Esophagus mucosa (tissue), 1 donor: ENCODE measurements around the gene MKLN1. TPM values are rescaled to one million over a fixed set of nuclear protein-coding genes. Genes with fewer than 3 reads are reported as not detected.

Source experiments
- ATAC-seq: fragments of 200-7000 bp; cut with Tn5 transposase; one replicate; pipeline ENCODE4 v1.9.1; 2020
- total RNA-seq: library from RNA; stranded (reverse); gene quantifications from one replicate; pipeline ENCODE4 v1.2.4, GENCODE V29; 2023
- donor health status: DM: yes; HTN: yes; CAD: no.

Gene MKLN1
- total RNA-seq, 1 donor from 2014 or later, result 26.7 TPM

GRCh38 chr7:131467788-131468187, 140.1 kb downstream of the MKLN1 start:
- no peak for ATAC-seq

- ATAC-seq, result no peak
These were observed 143.8 kb downstream of the MKLN1 start for GRCh38 chr7:131471250-131472004.

GRCh38 chr7:131476740-131477139, 149.1 kb downstream of the MKLN1 start:
- no peak for ATAC-seq

- ATAC-seq, result no peak
These were observed 153.0 kb downstream of the MKLN1 start for GRCh38 chr7:131480384-131481315.

- ATAC-seq, result no peak
These were observed 155.1 kb downstream of the MKLN1 start for GRCh38 chr7:131482800-131483199.

GRCh38 chr7:131483586-131483985, 155.9 kb downstream of the MKLN1 start:
- ATAC-seq, result no peak

- ATAC-seq, result no peak
These were observed 158.7 kb downstream of the MKLN1 start for GRCh38 chr7:131486346-131486745.

- ATAC-seq, result no peak
These were observed 159.5 kb downstream of the MKLN1 start for GRCh38 chr7:131487217-131487616.

- ATAC-seq, result no peak
These were observed 160.7 kb downstream of the MKLN1 start for GRCh38 chr7:131488361-131488760.

- ATAC-seq, result no peak
These were observed 161.5 kb downstream of the MKLN1 start for GRCh38 chr7:131489196-131489595.

- ATAC-seq, result no peak
These were observed 162.2 kb downstream of the MKLN1 start for GRCh38 chr7:131489881-131490280.

GRCh38 chr7:131493081-131493480, 165.4 kb downstream of the MKLN1 start:
- no peak for ATAC-seq

GRCh38 chr7:131493581-131493980, 165.9 kb downstream of the MKLN1 start:
- ATAC-seq, result no peak

- no peak for ATAC-seq
These were observed 166.5 kb downstream of the MKLN1 start for GRCh38 chr7:131494182-131494581.

- ATAC-seq, result no peak
These were observed 168.2 kb downstream of the MKLN1 start for GRCh38 chr7:131495669-131496498.

GRCh38 chr7:131497454-131497853, 169.8 kb downstream of the MKLN1 start:
- ATAC-seq, result no peak

- ATAC-seq, result no peak
These were observed 170.7 kb downstream of the MKLN1 start for GRCh38 chr7:131498237-131498885.

GRCh38 chr7:131499801-131500200, 172.1 kb downstream of the MKLN1 start:
- no peak for ATAC-seq

GRCh38 chr7:131500357-131500756, 172.7 kb downstream of the MKLN1 start:
- no peak for ATAC-seq

- no peak for ATAC-seq
These were observed 173.7 kb downstream of the MKLN1 start for GRCh38 chr7:131501422-131501821.

GRCh38 chr7:131501930-131502685, 174.4 kb downstream of the MKLN1 start:
- ATAC-seq, result no peak
